HEK293 (cell line): Measurements from ENCODE around the gene NAA20.

Experiments
- CTCF ChIP-seq: fragments of 450-650 bp; formaldehyde crosslinking; IDR thresholded peaks from 2 replicates; pipeline ENCODE4 v1.5.1; 2016; ENCODE audit warnings: missing biosample characterization, missing genetic modification characterization
- KLF1 ChIP-seq: fragments of 450-650 bp; formaldehyde crosslinking; IDR thresholded peaks from 2 replicates; pipeline ENCODE4 v1.5.1; 2016; ENCODE audit warnings: missing biosample characterization, missing genetic modification characterization
- TCF7L2 ChIP-seq: IDR thresholded peaks from 2 replicates; pipeline ENCODE4 v1.6.1; 2011; ENCODE audit warnings: low read depth, mild to moderate bottlenecking, inconsistent platforms, low read length, moderate library complexity, borderline replicate concordance
- ZBTB21 ChIP-seq: fragments of 450-650 bp; formaldehyde crosslinking; IDR thresholded peaks from 2 replicates; pipeline ENCODE4 v1.5.1; 2017; ENCODE audit warnings: missing biosample characterization, missing genetic modification characterization
- ZBTB44 ChIP-seq: fragments of 450-650 bp; IDR thresholded peaks from 2 replicates; pipeline ENCODE4 v1.5.1; 2018; ENCODE audit warnings: missing biosample characterization, mild to moderate bottlenecking, missing genetic modification characterization
- ZFP37 ChIP-seq: fragments of 450-650 bp; formaldehyde crosslinking; IDR thresholded peaks from 2 replicates; pipeline ENCODE4 v1.5.1; 2016; ENCODE audit warnings: missing biosample characterization, missing genetic modification characterization
- ZNF121 ChIP-seq: fragments of 450-650 bp; formaldehyde crosslinking; IDR thresholded peaks from 2 replicates; pipeline ENCODE4 v1.5.1; 2016; ENCODE audit warnings: missing biosample characterization, missing genetic modification characterization
- ZNF2 ChIP-seq: fragments of 450-650 bp; formaldehyde crosslinking; IDR thresholded peaks from 2 replicates; pipeline ENCODE4 v1.5.1; 2016; ENCODE audit warnings: missing biosample characterization, missing genetic modification characterization
- ZNF239 ChIP-seq: fragments of 450-650 bp; formaldehyde crosslinking; IDR thresholded peaks from 2 replicates; pipeline ENCODE4 v1.5.1; 2016; ENCODE audit warnings: missing biosample characterization, missing genetic modification characterization
- ZNF26 ChIP-seq: fragments of 450-650 bp; formaldehyde crosslinking; IDR thresholded peaks from 2 replicates; pipeline ENCODE4 v1.5.1; 2016; ENCODE audit warnings: missing biosample characterization, missing genetic modification characterization
- ZNF416 ChIP-seq: fragments of 450-650 bp; formaldehyde crosslinking; IDR thresholded peaks from 2 replicates; pipeline ENCODE4 v1.5.1; 2016; ENCODE audit warnings: missing biosample characterization, missing genetic modification characterization
- ZNF660 ChIP-seq: fragments of 450-650 bp; IDR thresholded peaks from 2 replicates; pipeline ENCODE4 v1.5.1; 2018; ENCODE audit warnings: missing biosample characterization, mild to moderate bottlenecking, missing genetic modification characterization
- ZNF777 ChIP-seq: fragments of 450-650 bp; formaldehyde crosslinking; IDR thresholded peaks from 2 replicates; pipeline ENCODE4 v1.5.1; 2017; ENCODE audit warnings: missing biosample characterization, missing genetic modification characterization, borderline replicate concordance
- TF ChIP-seq, protein P1 (sequence below): fragments of 450-650 bp; formaldehyde crosslinking; optimal IDR thresholded peaks from 2 replicates; pipeline ENCODE3; 2016; ENCODE audit warnings: missing biosample characterization, mild to moderate bottlenecking, missing genetic modification characterization

DNA sequence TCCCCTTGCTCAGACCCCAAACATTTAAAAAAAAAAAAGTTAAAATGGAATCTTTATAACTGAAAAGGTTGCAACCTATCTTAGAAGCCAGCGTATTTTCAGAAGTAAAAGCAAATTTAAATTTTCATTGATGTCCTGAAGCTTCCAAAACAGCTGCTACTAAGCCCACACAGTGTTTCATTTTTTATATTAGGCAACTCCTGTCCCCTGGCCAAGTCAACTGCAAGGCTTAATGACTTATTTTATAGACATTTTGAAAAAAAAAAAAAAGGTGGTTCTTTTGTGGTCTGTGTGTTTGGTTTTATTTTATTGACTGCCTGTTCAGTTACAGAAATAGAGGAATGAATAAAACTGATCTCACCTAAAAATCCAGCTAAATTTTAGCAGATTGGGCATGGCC, 48.2 kb downstream of the NAA20 start:
- TF ChIP-seq CTCF (no peak), ZBTB44 (tag by site-specific recombination) (no peak), ZFP37 (no peak), ZNF239 (tag by site-specific recombination) (no peak), ZBTB21 (no peak), ZNF26 (tag by site-specific recombination) (no peak), ZNF121 (tag by site-specific recombination) (no peak), ZNF2 (tag by site-specific recombination) (no peak), KLF1 (tag by site-specific recombination) (no peak), ZNF777 (no peak), ZNF416 (no peak), ZNF660 (tag by site-specific recombination) (no peak), TCF7L2 (no peak)
- TF ChIP-seq, protein P1, sequence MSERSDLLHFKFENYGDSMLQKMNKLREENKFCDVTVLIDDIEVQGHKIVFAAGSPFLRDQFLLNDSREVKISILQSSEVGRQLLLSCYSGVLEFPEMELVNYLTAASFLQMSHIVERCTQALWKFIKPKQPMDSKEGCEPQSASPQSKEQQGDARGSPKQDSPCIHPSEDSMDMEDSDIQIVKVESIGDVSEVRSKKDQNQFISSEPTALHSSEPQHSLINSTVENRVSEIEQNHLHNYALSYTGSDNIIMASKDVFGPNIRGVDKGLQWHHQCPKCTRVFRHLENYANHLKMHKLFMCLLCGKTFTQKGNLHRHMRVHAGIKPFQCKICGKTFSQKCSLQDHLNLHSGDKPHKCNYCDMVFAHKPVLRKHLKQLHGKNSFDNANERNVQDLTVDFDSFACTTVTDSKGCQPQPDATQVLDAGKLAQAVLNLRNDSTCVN (tag by site-specific recombination), result no peak
